ENCODE measurements around the gene OR10G8.
"Not testable (repeated sequence)": the region's sequence is repeated elsewhere in the genome, so short reads cannot be mapped to it uniquely, and the experiment has no call there.

Gene OR10G8

GRCh38 chr11:124026498-124026897 is at the start of gene OR10G8:
OR10G8 (plus strand) TSS chr11:124026798; CDS start chr11:124029623, 2,825 bp downstream.
- DNase-seq: no peak

GRCh38 chr11:123977731-123978347 is 48.8 kb upstream of the OR10G8 start, which contains the start of gene OR10S1:
OR10S1 (minus strand) TSS chr11:123977781; CDS start chr11:123977664, 117 bp downstream.
- no peak for DNase-seq

- DNase-seq: no peak
These were observed 47.3 kb upstream of the OR10G8 start for GRCh38 chr11:123979311-123979710.

GRCh38 chr11:123995119-123995518 is 31.5 kb upstream of the OR10G8 start, which contains the start of gene OR10G6:
OR10G6 (minus strand) TSS chr11:123995161; CDS start chr11:123995161, 0 bp downstream.
- no peak for DNase-seq

- no peak for DNase-seq
These were observed 13.9 kb upstream of the OR10G8 start, which contains the start of gene OR10G4 for GRCh38 chr11:124012697-124013096. OR10G4 (plus strand) TSS chr11:124012997; CDS start chr11:124015575, 2,578 bp downstream.

- DNase-seq: not testable (repeated sequence)
These were observed 10.8 kb upstream of the OR10G8 start for GRCh38 chr11:124015837-124016236.

GRCh38 chr11:124036666-124037065 is 10.1 kb downstream of the OR10G8 start:
- DNase-seq: no peak

- DNase-seq: no peak
These were observed 13.0 kb downstream of the OR10G8 start for GRCh38 chr11:124039557-124039956.

GRCh38 chr11:124041254-124041653 is 14.7 kb downstream of the OR10G8 start, which contains the start of gene OR10G7:
OR10G7 (minus strand) TSS chr11:124041325; CDS start chr11:124039001, 2,324 bp downstream.
- no peak for DNase-seq

GRCh38 chr11:124043420-124043819 is 16.8 kb downstream of the OR10G8 start:
- no peak for DNase-seq

GRCh38 chr11:124050748-124051147 is 24.1 kb downstream of the OR10G8 start:
- DNase-seq: no peak

- no peak for DNase-seq
These were observed 26.4 kb downstream of the OR10G8 start for GRCh38 chr11:124052966-124053365.

- DNase-seq: no peak
These were observed 42.1 kb downstream of the OR10G8 start for GRCh38 chr11:124068601-124069110.

- peak; percentile 40 for DNase-seq
These were observed 43.1 kb downstream of the OR10G8 start for GRCh38 chr11:124069429-124070401.

GRCh38 chr11:124070915-124071622 is 44.5 kb downstream of the OR10G8 start:
- DNase-seq: peak; percentile 6

- DNase-seq: no peak
These were observed 45.0 kb downstream of the OR10G8 start for GRCh38 chr11:124071623-124071948.

- no peak for DNase-seq
These were observed 45.5 kb downstream of the OR10G8 start for GRCh38 chr11:124072147-124072546.

GRCh38 chr11:124074554-124074953 is 48.0 kb downstream of the OR10G8 start:
- no peak for DNase-seq

- no peak for DNase-seq
These were observed 48.9 kb downstream of the OR10G8 start for GRCh38 chr11:124075492-124075840.

GRCh38 chr11:124075841-124076651 is 49.4 kb downstream of the OR10G8 start:
- DNase-seq: no peak

- no peak for DNase-seq
These were observed 50.7 kb downstream of the OR10G8 start for GRCh38 chr11:124077266-124077665.

GRCh38 chr11:124078591-124078990 is 52.0 kb downstream of the OR10G8 start:
- no peak for DNase-seq

All from NCI-H510A (cell line).